ENCODE measurements around the gene KCNA1.
A peak's percentile ranks its signal among the peaks of the same experiment; 100 is the strongest.
"Not testable (repeated sequence)": the region's sequence is repeated elsewhere in the genome, so short reads cannot be mapped to it uniquely, and the experiment has no call there.

Gene KCNA1

GRCh38 chr12:4909734-4910501 lies at the start of gene KCNA1:
TSS of gene KCNA1 (plus strand) at chr12:4909905. CDS start at chr12:4911379, 1,474 bp downstream.
- Mint-ChIP-seq H3K4me1 (ENCODE audit: low read depth) (peaks cover 18% of the 10 kb centered on the region), H3K27ac (no peak within 1 kb of the TSS), H3K36me3 (peaks cover 2% of the 10 kb centered on the region), H3K9me3 (ENCODE audit: low read depth) (no peaks in the 10 kb centered on the region), H3K27me3 (peaks cover 24% of the 10 kb centered on the region), H3K4me3 (peak within 1 kb of the TSS; percentile 94)

- H3K27me3 Mint-ChIP-seq, result peaks cover 18% of the 10 kb centered on the region
- H3K27ac Mint-ChIP-seq, result no peak overlapping the region
- no peaks in the 10 kb centered on the region for H3K36me3 Mint-ChIP-seq
- no peaks in the 10 kb centered on the region for H3K9me3 Mint-ChIP-seq (ENCODE audit: low read depth)
- H3K4me3 Mint-ChIP-seq, result no peak overlapping the region
- H3K4me1 Mint-ChIP-seq (ENCODE audit: low read depth), result peaks cover 11% of the 10 kb centered on the region
Observed at GRCh38 chr12:4860741-4861140, 49.0 kb upstream of the KCNA1 start.

- no peak overlapping the region for H3K4me3 Mint-ChIP-seq
- no peak overlapping the region for H3K27ac Mint-ChIP-seq
- H3K9me3 Mint-ChIP-seq (ENCODE audit: low read depth), result no peaks in the 10 kb centered on the region
- H3K36me3 Mint-ChIP-seq, result no peaks in the 10 kb centered on the region
- peaks cover 23% of the 10 kb centered on the region for H3K27me3 Mint-ChIP-seq
- peaks cover 7% of the 10 kb centered on the region for H3K4me1 Mint-ChIP-seq (ENCODE audit: low read depth)
Observed at GRCh38 chr12:4862809-4863208, 46.9 kb upstream of the KCNA1 start.

GRCh38 chr12:4864575-4864974 lies 45.1 kb upstream of the KCNA1 start:
- no peaks in the 10 kb centered on the region for H3K4me1 Mint-ChIP-seq (ENCODE audit: low read depth)
- peaks cover 17% of the 10 kb centered on the region for H3K27me3 Mint-ChIP-seq
- H3K4me3 Mint-ChIP-seq, result no peak overlapping the region
- H3K27ac Mint-ChIP-seq, result no peak overlapping the region
- no peaks in the 10 kb centered on the region for H3K36me3 Mint-ChIP-seq
- H3K9me3 Mint-ChIP-seq (ENCODE audit: low read depth), result no peaks in the 10 kb centered on the region

GRCh38 chr12:4865246-4865645 lies 44.5 kb upstream of the KCNA1 start:
- no peaks in the 10 kb centered on the region for H3K4me1 Mint-ChIP-seq (ENCODE audit: low read depth)
- no peaks in the 10 kb centered on the region for H3K9me3 Mint-ChIP-seq (ENCODE audit: low read depth)
- H3K36me3 Mint-ChIP-seq, result no peaks in the 10 kb centered on the region
- H3K27ac Mint-ChIP-seq, result no peak overlapping the region
- peaks cover 19% of the 10 kb centered on the region for H3K27me3 Mint-ChIP-seq
- H3K4me3 Mint-ChIP-seq, result no peak overlapping the region

DNA sequence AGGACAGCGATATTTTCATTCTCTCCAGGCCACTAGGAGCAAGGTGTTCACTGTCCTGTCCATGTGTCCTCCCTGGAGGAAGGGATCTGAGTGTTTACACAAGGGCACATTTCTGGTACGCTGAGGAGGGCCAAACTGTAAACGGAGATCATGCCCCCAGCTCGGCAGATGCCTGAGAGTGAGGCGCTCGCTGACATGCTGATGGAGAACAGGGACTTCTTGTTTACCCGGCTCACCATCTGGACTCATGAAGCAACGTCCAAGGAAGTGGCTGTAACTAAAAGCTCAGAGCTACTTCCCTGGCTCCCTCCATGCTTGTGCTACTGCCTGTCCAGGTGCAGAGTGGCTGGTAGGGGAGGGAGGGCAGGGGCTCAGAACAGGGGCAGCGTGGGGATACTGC lies 43.4 kb upstream of the KCNA1 start:
- Mint-ChIP-seq H3K27ac (no peak overlapping the region), H3K4me1 (ENCODE audit: low read depth) (no peaks in the 10 kb centered on the region), H3K27me3 (peaks cover 17% of the 10 kb centered on the region), H3K36me3 (no peaks in the 10 kb centered on the region), H3K9me3 (ENCODE audit: low read depth) (no peaks in the 10 kb centered on the region), H3K4me3 (no peak overlapping the region)

DNA sequence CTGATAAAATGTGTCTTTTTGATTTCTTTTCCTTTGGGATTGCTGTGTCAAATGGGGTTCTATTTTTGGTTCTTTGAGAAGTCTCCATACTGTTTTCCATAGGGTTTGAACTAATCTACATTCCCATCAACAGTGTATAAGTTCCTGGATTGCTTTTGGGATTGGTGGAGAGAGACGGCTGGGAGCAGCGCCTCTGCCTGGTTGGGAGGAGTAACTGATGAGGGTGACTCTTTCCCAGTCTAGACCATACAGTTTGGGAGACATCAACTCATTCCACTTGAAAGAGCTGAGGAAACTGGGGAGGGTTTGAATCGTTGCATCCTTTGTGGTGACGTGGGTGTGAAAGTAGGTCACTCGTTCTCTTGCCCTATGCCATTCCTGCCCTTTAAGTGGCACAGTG lies 42.3 kb upstream of the KCNA1 start:
- Mint-ChIP-seq H3K27ac (no peak overlapping the region), H3K27me3 (peaks cover 16% of the 10 kb centered on the region)

GRCh38 chr12:4870423-4870822 lies 39.3 kb upstream of the KCNA1 start:
- no peaks in the 10 kb centered on the region for H3K4me1 Mint-ChIP-seq (ENCODE audit: low read depth)
- H3K27me3 Mint-ChIP-seq, result peaks cover 11% of the 10 kb centered on the region
- no peak overlapping the region for H3K27ac Mint-ChIP-seq
- H3K4me3 Mint-ChIP-seq, result no peak overlapping the region
- no peaks in the 10 kb centered on the region for H3K9me3 Mint-ChIP-seq (ENCODE audit: low read depth)
- no peaks in the 10 kb centered on the region for H3K36me3 Mint-ChIP-seq

More for the DNA sequence above, 42.3 kb upstream of the KCNA1 start:
- Mint-ChIP-seq H3K9me3 (ENCODE audit: low read depth) (no peaks in the 10 kb centered on the region), H3K4me1 (ENCODE audit: low read depth) (no peaks in the 10 kb centered on the region), H3K4me3 (no peak overlapping the region), H3K36me3 (no peaks in the 10 kb centered on the region)

DNA sequence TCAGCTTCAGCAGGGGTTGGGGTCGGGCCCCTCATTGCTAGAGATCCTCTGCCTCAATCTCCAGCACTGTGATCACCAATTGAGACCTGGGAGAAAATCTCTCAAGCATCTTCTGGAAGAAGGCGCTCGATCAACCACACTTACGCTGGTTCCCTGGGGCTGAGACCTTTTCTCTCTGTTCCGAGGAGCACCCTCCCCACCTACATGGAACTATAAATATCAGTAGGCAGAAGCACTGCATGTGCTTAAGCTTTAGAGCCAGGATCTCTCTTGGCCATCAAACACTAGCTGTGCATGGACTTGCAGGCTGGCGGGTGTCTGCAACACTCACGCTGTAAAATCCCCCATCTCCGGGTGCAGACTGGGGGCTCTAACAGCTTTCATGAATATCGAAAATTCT lies 38.2 kb upstream of the KCNA1 start:
- no peak overlapping the region for H3K27ac Mint-ChIP-seq
- H3K36me3 Mint-ChIP-seq, result no peaks in the 10 kb centered on the region
- no peak overlapping the region for H3K4me3 Mint-ChIP-seq
- no peaks in the 10 kb centered on the region for H3K4me1 Mint-ChIP-seq (ENCODE audit: low read depth)
- H3K27me3 Mint-ChIP-seq, result peaks cover 8% of the 10 kb centered on the region
- no peaks in the 10 kb centered on the region for H3K9me3 Mint-ChIP-seq (ENCODE audit: low read depth)

- no peak overlapping the region for H3K27ac Mint-ChIP-seq
- H3K9me3 Mint-ChIP-seq (ENCODE audit: low read depth), result no peaks in the 10 kb centered on the region
- H3K36me3 Mint-ChIP-seq, result no peaks in the 10 kb centered on the region
- peaks cover 6% of the 10 kb centered on the region for H3K27me3 Mint-ChIP-seq
- no peak overlapping the region for H3K4me3 Mint-ChIP-seq
- no peaks in the 10 kb centered on the region for H3K4me1 Mint-ChIP-seq (ENCODE audit: low read depth)
Observed at GRCh38 chr12:4873947-4874346, 35.8 kb upstream of the KCNA1 start.

- Mint-ChIP-seq H3K9me3 (ENCODE audit: low read depth) (peaks cover under 1% of the 10 kb centered on the region), H3K4me3 (no peak overlapping the region), H3K4me1 (ENCODE audit: low read depth) (no peaks in the 10 kb centered on the region), H3K27me3 (peaks cover 6% of the 10 kb centered on the region), H3K36me3 (no peaks in the 10 kb centered on the region), H3K27ac (no peak overlapping the region)
Observed at GRCh38 chr12:4874671-4875070, 35.0 kb upstream of the KCNA1 start.

- not testable (repeated sequence) for H3K36me3 Mint-ChIP-seq; H3K4me3 Mint-ChIP-seq; H3K4me1 Mint-ChIP-seq (ENCODE audit: low read depth); H3K27ac Mint-ChIP-seq
- peaks cover 12% of the 10 kb centered on the region for H3K27me3 Mint-ChIP-seq
- peaks cover 12% of the 10 kb centered on the region for H3K9me3 Mint-ChIP-seq (ENCODE audit: low read depth)
Observed at GRCh38 chr12:4879481-4879880, 30.2 kb upstream of the KCNA1 start.

DNA sequence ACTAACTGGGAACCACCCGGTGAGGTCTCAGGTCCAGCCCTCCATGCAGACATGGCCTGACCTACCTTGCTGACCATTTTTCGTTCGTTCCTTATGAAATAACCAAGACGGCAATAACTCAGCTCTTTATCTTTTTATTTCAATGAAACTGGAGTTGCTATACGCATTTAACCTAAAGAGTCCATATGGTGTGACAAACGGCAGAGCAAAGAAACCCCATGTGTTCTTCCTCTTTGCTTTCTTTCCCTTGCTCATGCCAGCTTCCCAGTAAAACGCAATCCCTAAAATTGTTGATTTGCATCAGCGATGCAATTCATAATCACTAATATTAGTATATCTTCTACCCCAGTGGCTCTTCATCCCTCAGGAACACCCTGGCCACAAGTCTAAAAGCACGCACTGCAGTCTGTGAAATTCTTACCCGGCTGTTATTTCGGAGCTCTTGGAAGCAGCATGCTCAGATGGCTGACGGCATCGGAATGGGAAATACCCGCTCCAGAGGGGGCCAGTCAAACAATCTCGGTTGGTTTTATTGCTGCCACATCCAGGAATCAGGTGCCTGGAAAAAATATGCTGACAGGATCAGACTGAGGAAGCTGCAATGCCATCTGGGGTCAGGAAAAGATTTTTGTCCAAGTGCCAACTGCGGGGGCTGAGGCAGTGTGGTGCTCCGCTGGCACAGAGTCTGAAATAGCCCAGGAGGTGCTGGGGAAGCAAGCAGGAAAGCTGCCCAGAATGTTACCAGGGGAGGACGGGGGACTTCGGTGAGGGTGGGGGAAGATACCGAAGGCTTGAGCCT lies 28.2 kb upstream of the KCNA1 start:
- H3K36me3 Mint-ChIP-seq, result no peaks in the 10 kb centered on the region
- no peak overlapping the region for H3K27ac Mint-ChIP-seq
- H3K4me3 Mint-ChIP-seq, result no peak overlapping the region
- H3K27me3 Mint-ChIP-seq, result peaks cover 22% of the 10 kb centered on the region
- peaks cover 12% of the 10 kb centered on the region for H3K9me3 Mint-ChIP-seq (ENCODE audit: low read depth)
- no peaks in the 10 kb centered on the region for H3K4me1 Mint-ChIP-seq (ENCODE audit: low read depth)

- H3K27me3 Mint-ChIP-seq, result peaks cover 16% of the 10 kb centered on the region
- H3K4me3 Mint-ChIP-seq, result no peak overlapping the region
- H3K27ac Mint-ChIP-seq, result no peak overlapping the region
- no peaks in the 10 kb centered on the region for H3K9me3 Mint-ChIP-seq (ENCODE audit: low read depth)
- no peaks in the 10 kb centered on the region for H3K4me1 Mint-ChIP-seq (ENCODE audit: low read depth)
- no peaks in the 10 kb centered on the region for H3K36me3 Mint-ChIP-seq
Observed at GRCh38 chr12:4891866-4892265, 17.8 kb upstream of the KCNA1 start.

DNA sequence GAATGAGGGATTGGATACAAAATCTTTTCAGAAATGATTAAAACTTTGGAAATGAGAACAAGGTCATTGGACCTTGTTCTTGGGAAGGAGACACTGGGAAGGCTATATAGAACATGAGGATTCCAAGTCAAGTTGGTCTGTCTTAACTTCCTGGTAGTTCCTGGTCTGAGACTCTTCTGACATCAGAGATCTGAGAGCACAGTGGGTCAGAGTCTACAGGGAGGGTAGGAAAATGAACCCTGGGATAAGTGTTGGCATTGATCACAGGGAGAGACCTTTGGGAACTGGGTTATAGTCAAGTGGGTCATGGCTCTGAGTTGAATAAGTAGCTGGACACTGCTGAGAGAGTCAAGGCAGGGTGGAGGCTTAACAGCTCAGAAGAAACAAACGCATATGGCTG lies 17.3 kb upstream of the KCNA1 start:
- no peaks in the 10 kb centered on the region for H3K36me3 Mint-ChIP-seq
- no peak overlapping the region for H3K4me3 Mint-ChIP-seq
- no peaks in the 10 kb centered on the region for H3K9me3 Mint-ChIP-seq (ENCODE audit: low read depth)
- H3K4me1 Mint-ChIP-seq (ENCODE audit: low read depth), result no peaks in the 10 kb centered on the region
- peaks cover 13% of the 10 kb centered on the region for H3K27me3 Mint-ChIP-seq
- H3K27ac Mint-ChIP-seq, result no peak overlapping the region

Data from activated naive CD8-positive, alpha-beta T cell (primary cell).